HepG2 (cell line): ENCODE results near the gene PPP1R13L. TPM values are rescaled to one million over a fixed set of nuclear protein-coding genes. Genes with fewer than 3 reads are reported as not detected.
A peak's percentile ranks its signal among the peaks of the same experiment; 100 is the strongest.

Source experiments
- ARHGAP35 ChIP-seq: sonication (generic); formaldehyde crosslinking; IDR thresholded peaks from 2 replicates; pipeline ENCODE4 v1.9.0; 2022; ENCODE audit warnings: mild to moderate bottlenecking, inconsistent platforms, moderate library complexity, missing genetic modification reagents, borderline replicate concordance
- CTCF ChIP-seq: sonication (generic); formaldehyde crosslinking; IDR thresholded peaks from 2 replicates; pipeline ENCODE4 v1.5.0; 2020; ENCODE audit warnings: mild to moderate bottlenecking, missing genetic modification reagents, moderate library complexity
- MAX ChIP-seq: IDR thresholded peaks from 2 replicates; pipeline ENCODE4 v1.6.1; 2012; ENCODE audit warnings: inconsistent platforms
- NCOA2 ChIP-seq: sonication (generic); formaldehyde crosslinking; IDR thresholded peaks from 2 replicates; pipeline ENCODE4 v1.8.0; 2022; ENCODE audit warnings: inconsistent platforms
- NFRKB ChIP-seq: fragments of 450-650 bp; IDR thresholded peaks from 2 replicates; pipeline ENCODE4 v1.6.1; 2017
- NPAS2 ChIP-seq: sonication (generic); formaldehyde crosslinking; IDR thresholded peaks from 2 replicates; pipeline ENCODE4 v1.8.0; 2022; ENCODE audit warnings: mild to moderate bottlenecking, missing genetic modification reagents, borderline replicate concordance
- NR2C2 ChIP-seq: sonication (generic); formaldehyde crosslinking; IDR thresholded peaks from 2 replicates; pipeline ENCODE4 v1.4.0; 2020; ENCODE audit warnings: missing genetic modification reagents, mild to moderate bottlenecking, moderate library complexity, borderline replicate concordance
- RFX3 ChIP-seq: IDR thresholded peaks from 2 replicates; pipeline ENCODE4 v1.6.1; 2016; ENCODE audit warnings: missing biosample characterization, missing genetic modification reagents
- TARDBP ChIP-seq: sonication (generic); formaldehyde crosslinking; IDR thresholded peaks from 2 replicates; pipeline ENCODE4 v1.8.0; 2022; ENCODE audit warnings: mild to moderate bottlenecking, missing genetic modification reagents
- ZBED4 ChIP-seq: sonication (generic); formaldehyde crosslinking; IDR thresholded peaks from 2 replicates; pipeline ENCODE4 v1.4.0; 2020; ENCODE audit warnings: missing genetic modification reagents, borderline replicate concordance
- ZNF256 ChIP-seq: sonication (generic); formaldehyde crosslinking; conservative IDR thresholded peaks from 2 replicates; pipeline ENCODE4 v1.4.0; 2020; ENCODE audit warnings: missing genetic modification reagents
- ZNF282 ChIP-seq: fragments of 450-650 bp; IDR thresholded peaks from 2 replicates; pipeline ENCODE4 v1.6.1; 2018; ENCODE audit not compliant: partially characterized antibody
- ZNF382 ChIP-seq: sonication (generic); formaldehyde crosslinking; IDR thresholded peaks from 2 replicates; pipeline ENCODE4 v1.5.0; 2020; ENCODE audit warnings: missing genetic modification reagents, mild to moderate bottlenecking, borderline replicate concordance
- ZNF770 ChIP-seq: sonication (generic); formaldehyde crosslinking; IDR thresholded peaks from 2 replicates; pipeline ENCODE4 v1.5.0; 2020; ENCODE audit warnings: mild to moderate bottlenecking, missing genetic modification reagents
- ZNF83 ChIP-seq: sonication (generic); formaldehyde crosslinking; IDR thresholded peaks from 2 replicates; pipeline ENCODE4 v1.4.0; 2020; ENCODE audit warnings: missing genetic modification reagents, mild to moderate bottlenecking, borderline replicate concordance
- ZNF850 ChIP-seq: sonication (generic); formaldehyde crosslinking; conservative IDR thresholded peaks from 2 replicates; pipeline ENCODE4 v1.9.0; 2021; ENCODE audit warnings: mild to moderate bottlenecking, missing genetic modification reagents
- ZSCAN12 ChIP-seq: sonication (generic); formaldehyde crosslinking; IDR thresholded peaks from 2 replicates; pipeline ENCODE4 v1.9.0; 2021; ENCODE audit warnings: mild to moderate bottlenecking, missing genetic modification reagents
- polyA plus RNA-seq, 8 experiments: library from polyadenylated mRNA; depleted of rRNA in 3 of 8; stranded (reverse) in 7 of 8; unstranded in 1 of 8; fragments of >200 nt; fragmentation: Illumina TruSeq in 4 of 8; extraction: Trizol in 4 of 8; gene quantifications; 2 replicates each; pipeline versions ENCODE4 v1.2.1 to v1.2.3, GENCODE V29; 2011 to 2016; ENCODE audit warnings: low read depth in 4 of 8, missing spikeins in 1 of 8, mixed read lengths in 1 of 8; ENCODE audit not compliant: insufficient read depth in 1 of 8
- total RNA-seq, 5 experiments: library from RNA; depleted of rRNA; stranded (reverse); fragments of >200 nt; fragmentation: Illumina TruSeq; extraction: Trizol; gene quantifications; 2 replicates each; pipeline ENCODE4 v1.2.3, GENCODE V29; 2016; ENCODE audit warnings: low read depth in 1 of 5
- TF ChIP-seq, protein P1 (sequence below): sonication (generic); formaldehyde crosslinking; IDR thresholded peaks from 2 replicates; pipeline ENCODE4 v1.8.0; 2022; ENCODE audit warnings: missing genetic modification reagents, mild to moderate bottlenecking, moderate library complexity, borderline replicate concordance

The PPP1R13L gene
- total and polyA plus RNA-seq, 2 of the 13 experiments (the other 11 are each of a cell fraction or from before 2014, with no cell fraction given) = 1.3 to 6.6 TPM

DNA sequence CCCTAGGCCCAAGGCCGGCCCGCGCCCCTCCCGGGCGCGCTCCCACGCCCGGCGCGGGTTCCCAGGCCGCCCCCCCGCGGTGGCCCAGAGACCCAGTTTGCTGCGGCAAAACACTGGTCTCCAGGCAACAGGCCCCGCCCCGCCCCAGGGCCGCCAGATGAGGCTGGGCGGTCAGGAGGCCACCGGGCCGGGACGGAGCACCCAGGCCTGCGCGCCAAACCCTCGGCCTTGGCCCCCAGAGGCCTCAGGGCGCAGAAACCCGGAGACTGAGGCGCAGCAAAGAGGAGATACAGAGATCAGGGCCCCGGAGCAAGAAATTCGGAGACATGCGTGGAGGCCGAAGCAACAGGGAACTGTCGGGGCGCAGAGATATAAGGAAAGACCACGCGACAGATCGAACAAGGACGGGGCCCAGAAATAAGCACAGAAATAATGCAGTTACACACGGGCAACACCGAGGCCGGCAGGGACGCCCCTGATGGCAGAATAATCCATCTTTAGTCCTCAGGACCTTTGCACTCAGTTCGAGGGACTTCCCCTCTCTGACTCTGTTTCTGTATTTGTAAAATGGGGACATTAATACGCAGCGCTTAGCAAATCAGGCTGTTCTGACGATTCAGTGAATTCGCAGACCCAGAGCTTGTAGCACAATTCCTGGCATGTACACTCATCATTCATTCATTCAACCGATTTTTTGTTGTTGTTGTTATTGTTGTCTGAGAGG is 39.6 kb upstream of the PPP1R13L start (continued):
- TF ChIP-seq ARHGAP35 (CRISPR knock-in tag) (no peak), ZNF850 (CRISPR knock-in tag) (no peak), ZNF382 (no peak), NCOA2 (no peak), ZBED4 (CRISPR knock-in tag) (peak; percentile 97), RFX3 (CRISPR knock-in tag) (peak; percentile 86), TARDBP (peak; percentile 63; the same call in 1 of the 2 replicates), ZSCAN12 (CRISPR knock-in tag) (no peak), ZNF83 (CRISPR knock-in tag) (no peak), CTCF (CRISPR knock-in tag) (peak; percentile 46), ZNF770 (peak; percentile 86), NPAS2 (CRISPR knock-in tag) (no peak), NFRKB (no peak), ZNF282 (no peak), NR2C2 (CRISPR knock-in tag) (no peak), MAX (no peak), ZNF256 (CRISPR knock-in tag) (no peak)
- TF ChIP-seq, protein P1, sequence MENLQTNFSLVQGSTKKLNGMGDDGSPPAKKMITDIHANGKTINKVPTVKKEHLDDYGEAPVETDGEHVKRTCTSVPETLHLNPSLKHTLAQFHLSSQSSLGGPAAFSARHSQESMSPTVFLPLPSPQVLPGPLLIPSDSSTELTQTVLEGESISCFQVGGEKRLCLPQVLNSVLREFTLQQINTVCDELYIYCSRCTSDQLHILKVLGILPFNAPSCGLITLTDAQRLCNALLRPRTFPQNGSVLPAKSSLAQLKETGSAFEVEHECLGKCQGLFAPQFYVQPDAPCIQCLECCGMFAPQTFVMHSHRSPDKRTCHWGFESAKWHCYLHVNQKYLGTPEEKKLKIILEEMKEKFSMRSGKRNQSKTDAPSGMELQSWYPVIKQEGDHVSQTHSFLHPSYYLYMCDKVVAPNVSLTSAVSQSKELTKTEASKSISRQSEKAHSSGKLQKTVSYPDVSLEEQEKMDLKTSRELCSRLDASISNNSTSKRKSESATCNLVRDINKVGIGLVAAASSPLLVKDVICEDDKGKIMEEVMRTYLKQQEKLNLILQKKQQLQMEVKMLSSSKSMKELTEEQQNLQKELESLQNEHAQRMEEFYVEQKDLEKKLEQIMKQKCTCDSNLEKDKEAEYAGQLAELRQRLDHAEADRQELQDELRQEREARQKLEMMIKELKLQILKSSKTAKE (CRISPR knock-in tag) = peak; percentile 79; the same call in 1 of the 2 replicates
